OCI-LY3 (cell line): ENCODE measurements around the gene SNX14.

Experiments used
- H2AFZ ChIP-seq: fragments of 200-600, 300-600 bp; shearing (Covaris generic); 2 replicates; pipeline ENCODE4 v1.6.0; 2014; ENCODE audit warnings: antibody characterized with exemption, low read depth, low read length
- H3K27ac ChIP-seq: fragments of 200-600, 300-600 bp; sonication (generic); 2 replicates; pipeline ENCODE4 v1.5.1; 2014; ENCODE audit warnings: mild to moderate bottlenecking, low read length, moderate library complexity, mixed read lengths
- H3K27me3 ChIP-seq: fragments of 200-600, 300-600 bp; sonication (generic); 2 replicates; pipeline ENCODE4 v1.6.1; 2014; ENCODE audit warnings: low read depth, low read length, mixed read lengths
- H3K36me3 ChIP-seq: fragments of 200-600, 300-600 bp; sonication (generic); replicated peaks from 2 replicates; pipeline ENCODE3; 2014; ENCODE audit warnings: low read depth, low read length, mixed read lengths
- H3K4me1 ChIP-seq: fragments of 300-600, 200-600 bp; sonication (generic); 2 replicates; pipeline ENCODE4 v1.6.1; 2014; ENCODE audit warnings: low read length, mixed read lengths
- H3K4me2 ChIP-seq: fragments of 200-600, 300-600 bp; sonication (generic); 2 replicates; pipeline ENCODE4 v1.6.1; 2014; ENCODE audit warnings: low read length, mixed read lengths
- H3K4me3 ChIP-seq: fragments of 300-600, 200-600 bp; sonication (generic); 2 replicates; pipeline ENCODE4 v1.5.1; 2014; ENCODE audit warnings: antibody characterized with exemption, mild to moderate bottlenecking, low read length, moderate library complexity
- H3K79me2 ChIP-seq: fragments of 300-600, 200-600 bp; shearing (Covaris generic); 2 replicates; pipeline ENCODE4 v1.6.1; 2014; ENCODE audit warnings: mild to moderate bottlenecking, low read length, mixed read lengths
- H3K9ac ChIP-seq: fragments of 300-600, 200-600 bp; shearing (Covaris generic); 2 replicates; pipeline ENCODE4 v1.6.0; 2014; ENCODE audit warnings: mild to moderate bottlenecking, low read length, moderate library complexity
- H3K9me3 ChIP-seq: fragments of 200-600, 300-600 bp; shearing (Covaris generic); 2 replicates; pipeline ENCODE4 v1.6.1; 2014; ENCODE audit warnings: low read length, mixed read lengths; ENCODE audit not compliant: insufficient read depth
- H4K20me1 ChIP-seq: fragments of 200-600, 300-600 bp; sonication (generic); 2 replicates; pipeline ENCODE4 v1.6.1; 2016; ENCODE audit warnings: low read length, mixed read lengths; ENCODE audit not compliant: insufficient read depth
- EZH2phosphoT487 ChIP-seq: fragments of 200-600 bp; shearing (Covaris generic); IDR thresholded peaks from 2 replicates; pipeline ENCODE4 v1.6.1; 2018; ENCODE audit warnings: antibody characterized with exemption, mixed run types, low read depth
- TF ChIP-seq, protein P1 (sequence below): fragments of 200-600, 300-600 bp; sonication (generic); IDR thresholded peaks from 2 replicates; pipeline ENCODE4 v1.5.1; 2014; ENCODE audit warnings: antibody characterized with exemption, low read length, low read depth

Gene SNX14

GRCh38 chr6:85479208-85479607 is 114.5 kb downstream of the SNX14 start:
- no peak for TF ChIP-seq EZH2phosphoT487
- TF ChIP-seq, protein P1, sequence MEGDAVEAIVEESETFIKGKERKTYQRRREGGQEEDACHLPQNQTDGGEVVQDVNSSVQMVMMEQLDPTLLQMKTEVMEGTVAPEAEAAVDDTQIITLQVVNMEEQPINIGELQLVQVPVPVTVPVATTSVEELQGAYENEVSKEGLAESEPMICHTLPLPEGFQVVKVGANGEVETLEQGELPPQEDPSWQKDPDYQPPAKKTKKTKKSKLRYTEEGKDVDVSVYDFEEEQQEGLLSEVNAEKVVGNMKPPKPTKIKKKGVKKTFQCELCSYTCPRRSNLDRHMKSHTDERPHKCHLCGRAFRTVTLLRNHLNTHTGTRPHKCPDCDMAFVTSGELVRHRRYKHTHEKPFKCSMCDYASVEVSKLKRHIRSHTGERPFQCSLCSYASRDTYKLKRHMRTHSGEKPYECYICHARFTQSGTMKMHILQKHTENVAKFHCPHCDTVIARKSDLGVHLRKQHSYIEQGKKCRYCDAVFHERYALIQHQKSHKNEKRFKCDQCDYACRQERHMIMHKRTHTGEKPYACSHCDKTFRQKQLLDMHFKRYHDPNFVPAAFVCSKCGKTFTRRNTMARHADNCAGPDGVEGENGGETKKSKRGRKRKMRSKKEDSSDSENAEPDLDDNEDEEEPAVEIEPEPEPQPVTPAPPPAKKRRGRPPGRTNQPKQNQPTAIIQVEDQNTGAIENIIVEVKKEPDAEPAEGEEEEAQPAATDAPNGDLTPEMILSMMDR: no peak
- H3K4me3 ChIP-seq: no peak overlapping the region
- no peak overlapping the region for H2AFZ ChIP-seq
- H3K4me2 ChIP-seq: no peak overlapping the region
- no peak overlapping the region for H3K9ac ChIP-seq
- no peaks in the 10 kb centered on the region for H4K20me1 ChIP-seq
- H3K4me1 ChIP-seq: peaks cover 7% of the 10 kb centered on the region; the same call in 1 of the 2 replicates
- no peaks in the 10 kb centered on the region for H3K9me3 ChIP-seq
- H3K27ac ChIP-seq: no peak overlapping the region
- H3K27me3 ChIP-seq: no peaks in the 10 kb centered on the region
- H3K36me3 ChIP-seq: no peaks in the 10 kb centered on the region
- no peaks in the 10 kb centered on the region for H3K79me2 ChIP-seq

DNA sequence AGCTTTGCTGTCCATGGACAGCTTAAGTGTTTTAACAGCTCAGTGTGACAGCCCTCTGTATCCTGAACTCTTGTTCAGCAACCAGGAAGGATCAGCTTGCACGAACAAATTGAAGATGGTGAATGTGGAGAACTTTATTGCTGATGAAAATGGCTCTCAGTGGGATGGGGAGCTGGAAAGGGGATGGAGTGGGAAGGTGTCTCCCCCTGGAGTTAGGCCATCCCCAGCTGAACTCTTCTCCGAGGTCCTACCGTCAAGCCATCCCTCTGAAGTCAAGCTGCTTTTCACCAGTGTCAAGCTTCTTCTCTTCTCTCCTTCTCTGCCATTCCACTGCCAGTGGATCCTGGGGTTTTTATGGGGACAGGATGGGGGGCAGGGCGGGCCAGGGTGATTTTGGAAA is 117.1 kb downstream of the SNX14 start:
- no peaks in the 10 kb centered on the region for H3K79me2 ChIP-seq
- TF ChIP-seq, protein P1: no peak
- TF ChIP-seq EZH2phosphoT487: no peak
- no peaks in the 10 kb centered on the region for H3K27me3 ChIP-seq
- H3K9me3 ChIP-seq: no peaks in the 10 kb centered on the region
- no peaks in the 10 kb centered on the region for H4K20me1 ChIP-seq
- no peak overlapping the region for H2AFZ ChIP-seq
- H3K9ac ChIP-seq: no peak overlapping the region
- H3K36me3 ChIP-seq: no peaks in the 10 kb centered on the region
- no peaks in the 10 kb centered on the region for H3K4me1 ChIP-seq
- H3K4me2 ChIP-seq: no peak overlapping the region
- H3K4me3 ChIP-seq: no peak overlapping the region
- no peak overlapping the region for H3K27ac ChIP-seq

DNA sequence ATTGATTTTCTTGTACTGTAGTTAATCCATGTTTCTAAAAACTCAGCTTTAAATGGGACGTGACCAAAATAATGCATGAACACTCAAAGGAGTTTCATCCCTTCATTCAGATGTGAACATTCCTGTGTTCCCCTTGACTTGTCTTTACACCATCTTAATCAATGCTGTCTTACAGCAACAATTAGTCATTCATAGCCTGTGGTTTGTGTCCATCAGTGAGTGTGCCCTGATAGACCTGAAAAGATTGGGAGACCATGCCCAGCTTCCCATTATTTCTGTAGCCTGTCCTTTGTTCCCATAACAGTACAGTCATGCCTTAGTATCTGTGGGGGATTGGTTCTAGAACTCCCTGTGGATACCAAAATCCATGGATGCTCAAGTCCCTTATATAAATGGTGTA is 119.9 kb downstream of the SNX14 start:
- no peak overlapping the region for H3K9ac ChIP-seq
- no peaks in the 10 kb centered on the region for H3K36me3 ChIP-seq
- TF ChIP-seq, protein P1: no peak
- no peak for TF ChIP-seq EZH2phosphoT487
- H3K79me2 ChIP-seq: no peaks in the 10 kb centered on the region
- H3K27me3 ChIP-seq: no peaks in the 10 kb centered on the region
- H3K4me3 ChIP-seq: no peak overlapping the region
- no peaks in the 10 kb centered on the region for H4K20me1 ChIP-seq
- no peak overlapping the region for H3K27ac ChIP-seq
- no peak overlapping the region for H2AFZ ChIP-seq
- H3K4me1 ChIP-seq: no peaks in the 10 kb centered on the region
- no peak overlapping the region for H3K4me2 ChIP-seq
- no peaks in the 10 kb centered on the region for H3K9me3 ChIP-seq

- H3K4me1 ChIP-seq: no peaks in the 10 kb centered on the region
- no peaks in the 10 kb centered on the region for H3K36me3 ChIP-seq
- H3K4me3 ChIP-seq: no peak overlapping the region
These were observed 120.9 kb downstream of the SNX14 start for GRCh38 chr6:85472744-85473143.

More at GRCh38 chr6:85472744-85473143, 120.9 kb downstream of the SNX14 start:
- Histone ChIP-seq H3K27me3 (no peaks in the 10 kb centered on the region), H3K27ac (no peak overlapping the region), H3K9ac (no peak overlapping the region), H3K79me2 (no peaks in the 10 kb centered on the region), H2AFZ (no peak overlapping the region), H3K4me2 (no peak overlapping the region), H4K20me1 (no peaks in the 10 kb centered on the region), H3K9me3 (no peaks in the 10 kb centered on the region)
- TF ChIP-seq, protein P1: no peak
- no peak for TF ChIP-seq EZH2phosphoT487
